Osteoblast (primary cell): ENCODE data around the gene ROCK2. TPM values are rescaled to one million over a fixed set of nuclear protein-coding genes. Genes with fewer than 3 reads are reported as not detected.

ENCODE experiments used
- DNase-seq: peaks from one replicate; pipeline ENCODE4 v3.0.0; 2011; ENCODE audit warnings: low spot score, mixed read lengths; ENCODE audit not compliant: insufficient read length; ENCODE audit errors: missing footprints
- H2AFZ ChIP-seq: 2 replicates; pipeline ENCODE4 v1.6.0; 2011; ENCODE audit warnings: mild to moderate bottlenecking, low read length
- H3K27ac ChIP-seq: 2 replicates; pipeline ENCODE4 v1.5.1; 2011; ENCODE audit warnings: mild to moderate bottlenecking, low read depth, low read length, moderate library complexity
- H3K27me3 ChIP-seq: 2 replicates; pipeline ENCODE4 v1.6.0; 2012; ENCODE audit warnings: mild to moderate bottlenecking, control low read depth, inconsistent platforms, low read length, moderate library complexity; ENCODE audit not compliant: insufficient read depth
- H3K36me3 ChIP-seq: 2 replicates; pipeline ENCODE4 v1.5.1; 2011; ENCODE audit warnings: mild to moderate bottlenecking, low read length, control low read depth, moderate library complexity; ENCODE audit not compliant: insufficient read depth
- H3K4me1 ChIP-seq: 2 replicates; pipeline ENCODE4 v1.5.1; 2011; ENCODE audit warnings: mild to moderate bottlenecking, low read length, control low read depth, moderate library complexity; ENCODE audit not compliant: insufficient read depth
- H3K4me2 ChIP-seq: 2 replicates; pipeline ENCODE4 v1.6.0; 2011; ENCODE audit warnings: mild to moderate bottlenecking, low read length; ENCODE audit not compliant: insufficient read depth
- H3K4me3 ChIP-seq: fragments of 200-600 bp; sonication (generic); 3 replicates; pipeline ENCODE4 v1.5.1; 2012; ENCODE audit warnings: mild to moderate bottlenecking, low read length, inconsistent platforms; ENCODE audit not compliant: insufficient read depth
- H3K79me2 ChIP-seq: 2 replicates; pipeline ENCODE4 v1.6.0; 2012; ENCODE audit warnings: mild to moderate bottlenecking, low read length, control low read depth, inconsistent platforms; ENCODE audit not compliant: insufficient read depth
- H3K9me3 ChIP-seq: 2 replicates; pipeline ENCODE4 v1.5.1; 2011; ENCODE audit warnings: low read depth, low read length, control low read depth
- H4K20me1 ChIP-seq: 2 replicates; pipeline ENCODE4 v1.6.0; 2012; ENCODE audit warnings: mild to moderate bottlenecking, low read length, control low read depth; ENCODE audit not compliant: insufficient read depth
- total RNA-seq: library from RNA; depleted of rRNA; stranded (reverse); fragments of >200 nt; gene quantifications from 2 replicates; pipeline ENCODE4 v1.2.3, GENCODE V29; 2012
- TF ChIP-seq, protein P1 (sequence below): IDR thresholded peaks from 2 replicates; pipeline ENCODE4 v1.5.1; 2011; ENCODE audit warnings: mild to moderate bottlenecking, low read depth, low read length, moderate library complexity; ENCODE audit errors: extremely low read depth

The ROCK2 gene
- total RNA-seq, 1 donor: 59.7 TPM

GRCh38 chr2:11208083-11208482 is 136.4 kb downstream of the ROCK2 start:
- Histone ChIP-seq H3K27ac (no peak overlapping the region), H3K27me3 (no peaks in the 10 kb centered on the region), H3K79me2 (no peaks in the 10 kb centered on the region), H3K4me3 (no peak overlapping the region), H3K4me1 (peaks cover 18% of the 10 kb centered on the region), H3K9me3 (no peaks in the 10 kb centered on the region), H4K20me1 (no peaks in the 10 kb centered on the region), H3K36me3 (peaks cover 25% of the 10 kb centered on the region), H3K4me2 (no peak overlapping the region), H2AFZ (no peak overlapping the region)
- TF ChIP-seq, protein P1, sequence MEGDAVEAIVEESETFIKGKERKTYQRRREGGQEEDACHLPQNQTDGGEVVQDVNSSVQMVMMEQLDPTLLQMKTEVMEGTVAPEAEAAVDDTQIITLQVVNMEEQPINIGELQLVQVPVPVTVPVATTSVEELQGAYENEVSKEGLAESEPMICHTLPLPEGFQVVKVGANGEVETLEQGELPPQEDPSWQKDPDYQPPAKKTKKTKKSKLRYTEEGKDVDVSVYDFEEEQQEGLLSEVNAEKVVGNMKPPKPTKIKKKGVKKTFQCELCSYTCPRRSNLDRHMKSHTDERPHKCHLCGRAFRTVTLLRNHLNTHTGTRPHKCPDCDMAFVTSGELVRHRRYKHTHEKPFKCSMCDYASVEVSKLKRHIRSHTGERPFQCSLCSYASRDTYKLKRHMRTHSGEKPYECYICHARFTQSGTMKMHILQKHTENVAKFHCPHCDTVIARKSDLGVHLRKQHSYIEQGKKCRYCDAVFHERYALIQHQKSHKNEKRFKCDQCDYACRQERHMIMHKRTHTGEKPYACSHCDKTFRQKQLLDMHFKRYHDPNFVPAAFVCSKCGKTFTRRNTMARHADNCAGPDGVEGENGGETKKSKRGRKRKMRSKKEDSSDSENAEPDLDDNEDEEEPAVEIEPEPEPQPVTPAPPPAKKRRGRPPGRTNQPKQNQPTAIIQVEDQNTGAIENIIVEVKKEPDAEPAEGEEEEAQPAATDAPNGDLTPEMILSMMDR: no peak
- no peak for DNase-seq

GRCh38 chr2:11203480-11203879 is 141.0 kb downstream of the ROCK2 start:
- Histone ChIP-seq H3K4me1 (peaks cover 15% of the 10 kb centered on the region), H2AFZ (no peak overlapping the region), H3K79me2 (peaks cover 2% of the 10 kb centered on the region), H3K4me3 (no peak overlapping the region), H3K27me3 (no peaks in the 10 kb centered on the region), H3K36me3 (peaks cover 33% of the 10 kb centered on the region), H3K4me2 (peak overlapping the region; percentile 50), H4K20me1 (no peaks in the 10 kb centered on the region), H3K9me3 (no peaks in the 10 kb centered on the region), H3K27ac (peak overlapping the region; percentile 70)
- DNase-seq: peak; percentile 84
- TF ChIP-seq, protein P1: no peak

GRCh38 chr2:11201969-11202368 is 142.5 kb downstream of the ROCK2 start:
- Histone ChIP-seq H3K36me3 (peaks cover 39% of the 10 kb centered on the region), H3K4me3 (no peak overlapping the region), H3K27ac (no peak overlapping the region), H3K4me1 (peaks cover 15% of the 10 kb centered on the region), H3K27me3 (no peaks in the 10 kb centered on the region), H2AFZ (no peak overlapping the region), H4K20me1 (no peaks in the 10 kb centered on the region), H3K4me2 (no peak overlapping the region), H3K9me3 (no peaks in the 10 kb centered on the region), H3K79me2 (peaks cover 2% of the 10 kb centered on the region)
- TF ChIP-seq, protein P1: no peak
- no peak for DNase-seq

- H4K20me1 ChIP-seq: no peaks in the 10 kb centered on the region
- no peak overlapping the region for H2AFZ ChIP-seq
- H3K4me3 ChIP-seq: no peak overlapping the region
- H3K4me2 ChIP-seq: no peak overlapping the region
- TF ChIP-seq, protein P1: no peak
- H3K27ac ChIP-seq: no peak overlapping the region
- H3K36me3 ChIP-seq: peaks cover 49% of the 10 kb centered on the region
- H3K79me2 ChIP-seq: peaks cover 2% of the 10 kb centered on the region
- no peaks in the 10 kb centered on the region for H3K9me3 ChIP-seq
- H3K27me3 ChIP-seq: no peaks in the 10 kb centered on the region
- no peak for DNase-seq
- peaks cover 15% of the 10 kb centered on the region for H3K4me1 ChIP-seq
These were observed 143.8 kb downstream of the ROCK2 start for GRCh38 chr2:11200651-11201050.
